Right lobe of liver (tissue), 4 donors: ENCODE results near the gene PCYOX1L.

Source experiments
- POLR2A ChIP-seq: fragments of 450-650 bp; IDR thresholded peaks from one replicate; pipeline ENCODE4 v1.6.1; 2017; ENCODE audit warnings: antibody characterized with exemption, mild to moderate bottlenecking
- TF ChIP-seq, protein P1 (sequence below), 4 donors: fragments of 200-600 bp in 3 of 4; fragments of 450-650 bp in 1 of 4; IDR thresholded peaks; one replicate each; pipeline versions ENCODE4 v1.5.1 to v1.8.0; 2016 to 2022; ENCODE audit warnings: antibody characterized with exemption in 4 of 4, mild to moderate bottlenecking in 2 of 4
- donor health status: DM: no; HTN: no; CAD: no.
- donor health status: DM: no; HTN: no; CAD: no.
- donor health status: DM: no; HTN: yes; CAD: no.

- TF ChIP-seq, protein P1, sequence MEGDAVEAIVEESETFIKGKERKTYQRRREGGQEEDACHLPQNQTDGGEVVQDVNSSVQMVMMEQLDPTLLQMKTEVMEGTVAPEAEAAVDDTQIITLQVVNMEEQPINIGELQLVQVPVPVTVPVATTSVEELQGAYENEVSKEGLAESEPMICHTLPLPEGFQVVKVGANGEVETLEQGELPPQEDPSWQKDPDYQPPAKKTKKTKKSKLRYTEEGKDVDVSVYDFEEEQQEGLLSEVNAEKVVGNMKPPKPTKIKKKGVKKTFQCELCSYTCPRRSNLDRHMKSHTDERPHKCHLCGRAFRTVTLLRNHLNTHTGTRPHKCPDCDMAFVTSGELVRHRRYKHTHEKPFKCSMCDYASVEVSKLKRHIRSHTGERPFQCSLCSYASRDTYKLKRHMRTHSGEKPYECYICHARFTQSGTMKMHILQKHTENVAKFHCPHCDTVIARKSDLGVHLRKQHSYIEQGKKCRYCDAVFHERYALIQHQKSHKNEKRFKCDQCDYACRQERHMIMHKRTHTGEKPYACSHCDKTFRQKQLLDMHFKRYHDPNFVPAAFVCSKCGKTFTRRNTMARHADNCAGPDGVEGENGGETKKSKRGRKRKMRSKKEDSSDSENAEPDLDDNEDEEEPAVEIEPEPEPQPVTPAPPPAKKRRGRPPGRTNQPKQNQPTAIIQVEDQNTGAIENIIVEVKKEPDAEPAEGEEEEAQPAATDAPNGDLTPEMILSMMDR (IDR thresholded peaks at IDR 0.05): no peak
- TF ChIP-seq POLR2A: no peak
Measured at GRCh38 chr5:149407323-149408251, 49.7 kb downstream of the PCYOX1L start.
